Neural crest cell (in vitro differentiated cells): ENCODE measurements around the gene COL17A1. TPM values are rescaled to one million over a fixed set of nuclear protein-coding genes. Genes with fewer than 3 reads are reported as not detected.

Experiments
- DNase-seq: peaks from one replicate; pipeline ENCODE4 v3.0.0; 2021; ENCODE audit warnings: low read depth, mixed read lengths, low spot score
- H3K27ac Mint-ChIP-seq: one replicate; pipeline ENCODE4 v1.8.0; 2021; ENCODE audit warnings: mild to moderate bottlenecking, mixed read lengths; ENCODE audit not compliant: unreplicated experiment
- H3K27me3 Mint-ChIP-seq: 2 replicates; pipeline ENCODE4 v1.8.0; 2021; ENCODE audit warnings: low read depth, mild to moderate bottlenecking, mixed read lengths
- H3K36me3 Mint-ChIP-seq: 2 replicates; pipeline ENCODE4 v1.8.0; 2021; ENCODE audit warnings: low read depth, mild to moderate bottlenecking, mixed read lengths
- H3K4me1 Mint-ChIP-seq: 2 replicates; pipeline ENCODE4 v1.8.0; 2021; ENCODE audit warnings: mixed read lengths
- H3K4me3 Mint-ChIP-seq: one replicate; pipeline ENCODE4 v1.8.0; 2021; ENCODE audit warnings: mild to moderate bottlenecking, mixed read lengths
- H3K9me3 Mint-ChIP-seq: 2 replicates; pipeline ENCODE4 v1.8.0; 2021; ENCODE audit warnings: mixed read lengths
- CTCF ChIP-seq: fragments of 200-600 bp; sonication (generic); conservative IDR thresholded peaks from 2 replicates; pipeline ENCODE4 v1.5.0; 2021; ENCODE audit warnings: antibody characterized with exemption, mild to moderate bottlenecking
- total RNA-seq: library from RNA; stranded (reverse); gene quantifications from 2 replicates; pipeline ENCODE4 v1.2.1, GENCODE V29; 2021

The COL17A1 gene
- total RNA-seq, 1 donor from 2014 or later, result not detected

- no peak for TF ChIP-seq CTCF
- Mint-ChIP-seq H3K4me1 (no peaks in the 10 kb centered on the region), H3K27ac (no peak overlapping the region), H3K27me3 (no peaks in the 10 kb centered on the region), H3K9me3 (no peaks in the 10 kb centered on the region), H3K36me3 (no peaks in the 10 kb centered on the region), H3K4me3 (no peak overlapping the region)
- no peak for DNase-seq
Observed at GRCh38 chr10:104103956-104104355, 18.3 kb upstream of the COL17A1 start.

- Mint-ChIP-seq H3K9me3 (no peaks in the 10 kb centered on the region), H3K36me3 (no peaks in the 10 kb centered on the region), H3K27me3 (no peaks in the 10 kb centered on the region), H3K27ac (no peak overlapping the region), H3K4me3 (no peak overlapping the region), H3K4me1 (no peaks in the 10 kb centered on the region)
- DNase-seq, result no peak
- no peak for TF ChIP-seq CTCF
Observed at GRCh38 chr10:104101902-104102301, 16.2 kb upstream of the COL17A1 start.

- H3K27ac Mint-ChIP-seq, result no peak overlapping the region
- no peak overlapping the region for H3K4me3 Mint-ChIP-seq
- no peak for DNase-seq
- peaks cover 4% of the 10 kb centered on the region for H3K9me3 Mint-ChIP-seq
- peaks cover 4% of the 10 kb centered on the region for H3K36me3 Mint-ChIP-seq
- no peak for TF ChIP-seq CTCF
- no peaks in the 10 kb centered on the region for H3K27me3 Mint-ChIP-seq
- H3K4me1 Mint-ChIP-seq, result no peaks in the 10 kb centered on the region
Observed at GRCh38 chr10:104100795-104101194, 15.1 kb upstream of the COL17A1 start.

GRCh38 chr10:104099941-104100340 lies 14.3 kb upstream of the COL17A1 start:
- Mint-ChIP-seq H3K27me3 (no peaks in the 10 kb centered on the region), H3K4me1 (no peaks in the 10 kb centered on the region), H3K36me3 (peaks cover 4% of the 10 kb centered on the region), H3K9me3 (peaks cover 4% of the 10 kb centered on the region), H3K27ac (no peak overlapping the region), H3K4me3 (no peak overlapping the region)
- DNase-seq, result no peak
- TF ChIP-seq CTCF, result no peak

GRCh38 chr10:104099269-104099668 lies 13.6 kb upstream of the COL17A1 start:
- TF ChIP-seq CTCF, result no peak
- DNase-seq, result no peak
- no peak overlapping the region for H3K27ac Mint-ChIP-seq
- no peak overlapping the region for H3K4me3 Mint-ChIP-seq
- peaks cover 4% of the 10 kb centered on the region for H3K9me3 Mint-ChIP-seq
- H3K36me3 Mint-ChIP-seq, result peaks cover 4% of the 10 kb centered on the region
- no peaks in the 10 kb centered on the region for H3K4me1 Mint-ChIP-seq
- no peaks in the 10 kb centered on the region for H3K27me3 Mint-ChIP-seq

- no peak for DNase-seq
- H3K4me3 Mint-ChIP-seq, result no peak overlapping the region
- peaks cover 4% of the 10 kb centered on the region for H3K36me3 Mint-ChIP-seq
- peaks cover 4% of the 10 kb centered on the region for H3K9me3 Mint-ChIP-seq
- no peak for TF ChIP-seq CTCF
- no peaks in the 10 kb centered on the region for H3K4me1 Mint-ChIP-seq
- H3K27me3 Mint-ChIP-seq, result no peaks in the 10 kb centered on the region
- no peak overlapping the region for H3K27ac Mint-ChIP-seq
Observed at GRCh38 chr10:104098358-104098925, 12.8 kb upstream of the COL17A1 start.
